GM19328 (cell line): ENCODE measurements around the gene SFMBT2.
A peak's percentile ranks its signal among the peaks of the same experiment; 100 is the strongest.
"Not testable (repeated sequence)": the region's sequence is repeated elsewhere in the genome, so short reads cannot be mapped to it uniquely, and the experiment has no call there.

ENCODE experiments used
- ATAC-seq: cut with Tn5 transposase; IDR thresholded peaks from one replicate; pipeline ENCODE4 v1.9.1; 2021; ENCODE audit warnings: mild to moderate bottlenecking, moderate library complexity; ENCODE audit not compliant: unreplicated experiment

Gene SFMBT2

GRCh38 chr10:7192061-7192460 is 218.8 kb downstream of the SFMBT2 start:
- ATAC-seq: no peak

GRCh38 chr10:7190772-7191171 is 220.1 kb downstream of the SFMBT2 start:
- ATAC-seq: not testable (repeated sequence)

GRCh38 chr10:7189909-7190308 is 220.9 kb downstream of the SFMBT2 start:
- no peak for ATAC-seq

- no peak for ATAC-seq
Observed at GRCh38 chr10:7188456-7189050, 222.3 kb downstream of the SFMBT2 start.

- ATAC-seq: no peak
Observed at GRCh38 chr10:7186387-7187018, 224.3 kb downstream of the SFMBT2 start.

- peak; percentile 36 for ATAC-seq
Observed at GRCh38 chr10:7185367-7185690, 225.5 kb downstream of the SFMBT2 start.

GRCh38 chr10:7184660-7185366 is 226.0 kb downstream of the SFMBT2 start:
- peak; percentile 55 for ATAC-seq

GRCh38 chr10:7184116-7184515 is 226.7 kb downstream of the SFMBT2 start:
- not testable (repeated sequence) for ATAC-seq

GRCh38 chr10:7182327-7182726 is 228.5 kb downstream of the SFMBT2 start:
- ATAC-seq: not testable (repeated sequence)

- ATAC-seq: no peak
Observed at GRCh38 chr10:7181420-7181819, 229.4 kb downstream of the SFMBT2 start.

- ATAC-seq: no peak
Observed at GRCh38 chr10:7179536-7179935, 231.3 kb downstream of the SFMBT2 start.

- ATAC-seq: no peak
Observed at GRCh38 chr10:7173948-7174347, 236.9 kb downstream of the SFMBT2 start.

- ATAC-seq: no peak
Observed at GRCh38 chr10:7171825-7172224, 239.0 kb downstream of the SFMBT2 start.

- ATAC-seq: no peak
Observed at GRCh38 chr10:7170626-7171322, 240.1 kb downstream of the SFMBT2 start.

- no peak for ATAC-seq
Observed at GRCh38 chr10:7168414-7168813, 242.4 kb downstream of the SFMBT2 start.

GRCh38 chr10:7165500-7166177 is 245.2 kb downstream of the SFMBT2 start:
- ATAC-seq: no peak

- ATAC-seq: no peak
Observed at GRCh38 chr10:7164955-7165354, 245.9 kb downstream of the SFMBT2 start.

- ATAC-seq: no peak
Observed at GRCh38 chr10:7162331-7162730, 248.5 kb downstream of the SFMBT2 start.

- ATAC-seq: no peak
Observed at GRCh38 chr10:7161484-7162250, 249.2 kb downstream of the SFMBT2 start.

GRCh38 chr10:7159928-7160327 is 250.9 kb downstream of the SFMBT2 start:
- no peak for ATAC-seq
